A673 (cell line): Measurements from ENCODE around the gene TRMT112. TPM values are rescaled to one million over a fixed set of nuclear protein-coding genes. Genes with fewer than 3 reads are reported as not detected.
A peak's percentile ranks its signal among the peaks of the same experiment; 100 is the strongest.

Experiments used
- BruUV-seq: library from RNA; stranded (reverse); fragments of 400-500 nt; replicated peaks from 2 replicates; lab custom pipeline; 2021; lab: Mats Ljungman, UMichigan
- CTCF ChIA-PET: fragments of 300-600 bp; sonication (Branson Sonifier 250); formaldehyde crosslinking; loops from one replicate; lab custom pipeline; 2022; ENCODE audit warnings: antibody characterized with exemption; lab: Charles Lee
- POLR2A ChIA-PET: fragments of 300-600 bp; sonication (Branson Sonifier 250); formaldehyde crosslinking; loops from one replicate; lab custom pipeline; 2022; ENCODE audit warnings: antibody characterized with exemption; ENCODE audit not compliant: low non-redundant PET; lab: Charles Lee
- DNase-seq: peaks from one replicate; pipeline ENCODE4 v3.0.0-alpha.2; 2015; ENCODE audit warnings: low spot score
- H3K27ac ChIP-seq: fragments of 200-600 bp; sonication (generic); 2 replicates; pipeline ENCODE4 v1.5.1; 2016; ENCODE audit warnings: mixed run types, low read depth, mild to moderate bottlenecking, mixed read lengths, antibody characterized with exemption, low read length; ENCODE audit not compliant: poor library complexity, severe bottlenecking
- H3K27me3 ChIP-seq: fragments of 200-600 bp; sonication (generic); replicated peaks from 2 replicates; pipeline ENCODE4 v1.6.1; 2017; ENCODE audit warnings: mixed run types, low read depth, mild to moderate bottlenecking, mixed read lengths, antibody characterized with exemption, low read length; ENCODE audit not compliant: insufficient read depth, poor library complexity
- H3K36me3 ChIP-seq: fragments of 200-600 bp; sonication (generic); 2 replicates; pipeline ENCODE4 v1.6.1; 2016; ENCODE audit warnings: mixed run types, mild to moderate bottlenecking, mixed read lengths, antibody characterized with exemption, low read length; ENCODE audit not compliant: insufficient read depth, poor library complexity, severe bottlenecking
- H3K4me1 ChIP-seq: fragments of 200-600 bp; sonication (generic); 2 replicates; pipeline ENCODE4 v1.6.1; 2017; ENCODE audit warnings: mixed run types, mild to moderate bottlenecking, mixed read lengths, antibody characterized with exemption, low read length; ENCODE audit not compliant: insufficient read depth, poor library complexity, severe bottlenecking
- H3K4me3 ChIP-seq: fragments of 200-600 bp; sonication (generic); 2 replicates; pipeline ENCODE4 v1.5.1; 2016; ENCODE audit warnings: low read depth, mixed run types, mild to moderate bottlenecking, mixed read lengths, low read length; ENCODE audit not compliant: poor library complexity, severe bottlenecking
- H3K9me3 ChIP-seq: fragments of 200-600 bp; sonication (generic); 2 replicates; pipeline ENCODE4 v1.6.1; 2016; ENCODE audit warnings: mixed run types, low read depth, mild to moderate bottlenecking, mixed read lengths, antibody characterized with exemption, low read length; ENCODE audit not compliant: poor library complexity, severe bottlenecking
- CTCF ChIP-seq: fragments of 300-800, 200-600 bp; sonication (generic); conservative IDR thresholded peaks from 2 replicates; pipeline ENCODE4 v1.5.1; 2017; ENCODE audit warnings: low read depth, mild to moderate bottlenecking, antibody characterized with exemption, low read length, moderate library complexity, mixed read lengths
- EZH2 ChIP-seq: fragments of 200-600 bp; sonication (generic); IDR thresholded peaks from 2 replicates; pipeline ENCODE4 v1.6.1; 2017; ENCODE audit warnings: borderline replicate concordance, low read depth, mild to moderate bottlenecking, mixed read lengths, antibody characterized with exemption, low read length; ENCODE audit not compliant: poor library complexity, severe bottlenecking
- intact Hi-C: fragments of 100-400 bp; cut with micrococcal nuclease; formaldehyde crosslinking; loops from one replicate; pipeline ENCODE4 v1.10.0; 2022; ENCODE audit not compliant: unreplicated experiment
- total RNA-seq: library from RNA; stranded (reverse); gene quantifications from 2 replicates; pipeline ENCODE4 v1.2.3, GENCODE V29; 2021

TRMT112 gene
- total RNA-seq, 1 experiment from 2014 or later, result 270 TPM

- BruUV-seq, result no TSS peak
- POLR2A ChIA-PET, result no interaction called here
Measured at GRCh38 chr11:64291262-64291751, 26.1 kb downstream of the TRMT112 start, which contains the start of gene KCNK4. KCNK4 (plus strand) TSS chr11:64291302; CDS start chr11:64293019, 1,717 bp downstream.

GRCh38 chr11:64290352-64291261 lies 26.8 kb downstream of the TRMT112 start:
- Histone ChIP-seq H3K4me1 (peaks cover 18% of the 10 kb centered on the region), H3K27ac (no peak overlapping the region), H3K27me3 (peaks cover 35% of the 10 kb centered on the region), H3K4me3 (no peak overlapping the region), H3K36me3 (no peaks in the 10 kb centered on the region), H3K9me3 (no peaks in the 10 kb centered on the region)
- intact Hi-C loops, result no loop called here
- DNase-seq, result no peak
- no TSS peak for BruUV-seq
- ChIA-PET POLR2A (no interaction called here), CTCF (interaction anchor here (1.5 kb wide), 1 partner anchor 10 kb away, joined by 5 read pairs; no protein-coding TSS in a partner anchor)
- TF ChIP-seq CTCF, result no peak
- no peak for TF ChIP-seq EZH2

More at GRCh38 chr11:64291262-64291751, 26.1 kb downstream of the TRMT112 start, which contains the start of gene KCNK4:
- peaks cover 35% of the 10 kb centered on the region for H3K27me3 ChIP-seq
- intact Hi-C loops, result no loop called here
- H3K4me1 ChIP-seq, result peaks cover 12% of the 10 kb centered on the region
- TF ChIP-seq EZH2 (no peak), CTCF (no peak)
- H3K36me3 ChIP-seq, result no peaks in the 10 kb centered on the region
- no peaks in the 10 kb centered on the region for H3K9me3 ChIP-seq
- no peak for DNase-seq
- no peak within 1 kb of the TSS for H3K27ac ChIP-seq
- CTCF ChIA-PET, result interaction anchor here (1.5 kb wide), 1 partner anchor 10 kb away, joined by 5 read pairs; no protein-coding TSS in a partner anchor
- H3K4me3 ChIP-seq, result peak within 1 kb of the TSS; percentile 46

GRCh38 chr11:64289002-64289564 lies 28.3 kb downstream of the TRMT112 start:
- Histone ChIP-seq H3K27me3 (peaks cover 35% of the 10 kb centered on the region), H3K9me3 (no peaks in the 10 kb centered on the region), H3K36me3 (no peaks in the 10 kb centered on the region), H3K27ac (no peak overlapping the region), H3K4me1 (peaks cover 18% of the 10 kb centered on the region), H3K4me3 (no peak overlapping the region)
- ChIA-PET POLR2A (no interaction called here), CTCF (interaction anchor here (0.6 kb wide), 1 partner anchor 68 kb away, joined by 4 read pairs; no protein-coding TSS in a partner anchor)
- intact Hi-C loops, result no loop called here
- no peak for TF ChIP-seq EZH2
- no peak for TF ChIP-seq CTCF
- BruUV-seq, result no TSS peak
- no peak for DNase-seq
